H9 (cell line): ENCODE results near the gene CTCFL. TPM values are rescaled to one million over a fixed set of nuclear protein-coding genes. Genes with fewer than 3 reads are reported as not detected.
"Not testable (repeated sequence)": the region's sequence is repeated elsewhere in the genome, so short reads cannot be mapped to it uniquely, and the experiment has no call there.

ENCODE experiments used
- DNase-seq: peaks from one replicate; pipeline ENCODE4 v3.0.0-alpha.2; 2017
- H2AFZ ChIP-seq: one replicate; pipeline ENCODE4 v1.6.1; 2013; ENCODE audit warnings: mild to moderate bottlenecking, low read length, control low read depth, moderate library complexity
- H2AK5ac ChIP-seq: 2 replicates; pipeline ENCODE4 v1.6.1; 2013; ENCODE audit warnings: low read length, control low read depth, mixed read lengths; ENCODE audit not compliant: insufficient read length
- H2BK120ac ChIP-seq: one replicate; pipeline ENCODE4 v1.6.1; 2013; ENCODE audit warnings: low read depth, mild to moderate bottlenecking, low read length, control low read depth, inconsistent platforms; ENCODE audit not compliant: poor library complexity, severe bottlenecking
- H2BK12ac ChIP-seq: 2 replicates; pipeline ENCODE4 v1.6.1; 2013; ENCODE audit warnings: low read length, control low read depth, mixed read lengths, low read depth; ENCODE audit not compliant: insufficient read length
- H2BK15ac ChIP-seq: 2 replicates; pipeline ENCODE4 v1.6.1; 2013; ENCODE audit warnings: low read depth, low read length, control low read depth
- H2BK20ac ChIP-seq: one replicate; pipeline ENCODE4 v1.6.1; 2013; ENCODE audit warnings: low read depth, mild to moderate bottlenecking, low read length, control low read depth, inconsistent platforms; ENCODE audit not compliant: poor library complexity, severe bottlenecking
- H2BK5ac ChIP-seq: 2 replicates; pipeline ENCODE4 v1.6.1; 2013; ENCODE audit warnings: low read length, control low read depth, mixed read lengths; ENCODE audit not compliant: insufficient read length
- H3K14ac ChIP-seq: 2 replicates; pipeline ENCODE4 v1.6.1; 2013; ENCODE audit warnings: low read length, control low read depth; ENCODE audit not compliant: insufficient read depth
- H3K18ac ChIP-seq: 2 replicates; pipeline ENCODE4 v1.6.1; 2013; ENCODE audit warnings: low read depth, mild to moderate bottlenecking, mixed read lengths, low read length, control low read depth; ENCODE audit not compliant: insufficient read length
- H3K23ac ChIP-seq: 2 replicates; pipeline ENCODE4 v1.6.1; 2013; ENCODE audit warnings: low read length, control low read depth, mixed read lengths, low read depth; ENCODE audit not compliant: insufficient read length
- H3K23me2 ChIP-seq: 2 replicates; pipeline ENCODE4 v1.6.1; 2013; ENCODE audit warnings: low read depth, mild to moderate bottlenecking, mixed read lengths, low read length, control low read depth; ENCODE audit not compliant: insufficient read length, poor library complexity, severe bottlenecking
- H3K27ac ChIP-seq: 2 replicates; pipeline ENCODE4 v1.5.1; 2013; ENCODE audit warnings: low read length, control low read depth, mixed read lengths, low read depth; ENCODE audit not compliant: insufficient read length
- H3K27me3 ChIP-seq: 2 replicates; pipeline ENCODE4 v1.6.1; 2013; ENCODE audit warnings: low read length, control low read depth, inconsistent platforms; ENCODE audit not compliant: insufficient read depth
- H3K4ac ChIP-seq: 2 replicates; pipeline ENCODE4 v1.6.1; 2013; ENCODE audit warnings: low read depth, mild to moderate bottlenecking, control low read depth, inconsistent platforms, low read length, moderate library complexity
- H3K4me1 ChIP-seq: 2 replicates; pipeline ENCODE4 v1.6.1; 2013; ENCODE audit warnings: low read length, control low read depth, inconsistent platforms; ENCODE audit not compliant: insufficient read depth
- H3K4me2 ChIP-seq: 2 replicates; pipeline ENCODE4 v1.6.1; 2013; ENCODE audit warnings: low read length, control low read depth, mixed read lengths; ENCODE audit not compliant: insufficient read length, insufficient read depth
- H3K56ac ChIP-seq: 2 replicates; pipeline ENCODE4 v1.6.1; 2013; ENCODE audit warnings: low read depth, mild to moderate bottlenecking, mixed read lengths, low read length, control low read depth; ENCODE audit not compliant: insufficient read length
- H3K79me1 ChIP-seq: 2 replicates; pipeline ENCODE4 v1.6.1; 2013; ENCODE audit warnings: low read depth, mild to moderate bottlenecking, moderate library complexity, low read length, control low read depth, inconsistent platforms; ENCODE audit not compliant: insufficient read depth, poor library complexity, severe bottlenecking
- H3K79me2 ChIP-seq: 2 replicates; pipeline ENCODE4 v1.6.1; 2013; ENCODE audit warnings: low read length, control low read depth, inconsistent platforms; ENCODE audit not compliant: insufficient read depth
- H3K9ac ChIP-seq: 2 replicates; pipeline ENCODE4 v1.6.1; 2013; ENCODE audit warnings: low read length, control low read depth, mixed read lengths; ENCODE audit not compliant: insufficient read length; ENCODE audit errors: extremely low read depth
- H3K9me3 ChIP-seq: one replicate; pipeline ENCODE4 v1.6.1; 2013; ENCODE audit warnings: low read depth, low read length, inconsistent platforms; ENCODE audit not compliant: control insufficient read depth
- H3T11ph ChIP-seq: one replicate; pipeline ENCODE4 v1.6.1; 2013; ENCODE audit warnings: mild to moderate bottlenecking, low read length, control low read depth, inconsistent platforms
- H4K20me1 ChIP-seq: one replicate; pipeline ENCODE4 v1.6.1; 2013; ENCODE audit not compliant: control insufficient read depth, insufficient read length, insufficient read depth
- H4K5ac ChIP-seq: 2 replicates; pipeline ENCODE4 v1.6.1; 2013; ENCODE audit warnings: low read depth, mild to moderate bottlenecking, mixed read lengths, low read length, control low read depth; ENCODE audit not compliant: insufficient read length
- H4K8ac ChIP-seq: replicated peaks from 2 replicates; pipeline ENCODE4 v1.6.1; 2013; ENCODE audit warnings: low read length, control low read depth, mixed read lengths, low read depth; ENCODE audit not compliant: insufficient read length
- H4K91ac ChIP-seq: 2 replicates; pipeline ENCODE4 v1.6.1; 2013; ENCODE audit warnings: low read depth, mild to moderate bottlenecking, moderate library complexity, mixed read lengths, low read length, control low read depth; ENCODE audit not compliant: insufficient read length
- H3K27ac Mint-ChIP-seq, 3 experiments: 2 replicates in 2 of 3; 3 replicates in 1 of 3; pipeline ENCODE4 v1.8.0; 2020 to 2021; ENCODE audit warnings: mixed read lengths in 3 of 3, mild to moderate bottlenecking in 1 of 3, moderate library complexity in 1 of 3
- H3K27me3 Mint-ChIP-seq: 2 replicates; pipeline ENCODE4 v1.8.0; 2021; ENCODE audit warnings: low read depth, mild to moderate bottlenecking, moderate library complexity, mixed read lengths
- H3K36me3 Mint-ChIP-seq, 3 experiments: 2 replicates in 2 of 3; 3 replicates in 1 of 3; pipeline ENCODE4 v1.8.0; 2020 to 2021; ENCODE audit warnings: low read depth in 3 of 3, mixed read lengths in 3 of 3; ENCODE audit not compliant: insufficient read depth in 1 of 3
- H3K4me1 Mint-ChIP-seq, 2 experiments: 2 replicates each; pipeline ENCODE4 v1.8.0; 2020; ENCODE audit warnings: mixed read lengths in 2 of 2
- H3K4me3 Mint-ChIP-seq, 2 experiments: 2 replicates in 1 of 2; 3 replicates in 1 of 2; pipeline ENCODE4 v1.8.0; 2020 to 2021; ENCODE audit warnings: mild to moderate bottlenecking in 2 of 2, mixed read lengths in 2 of 2, moderate library complexity in 1 of 2
- H3K9me3 Mint-ChIP-seq, 2 experiments: 2 replicates in 1 of 2; 3 replicates in 1 of 2; pipeline ENCODE4 v1.8.0; 2020; ENCODE audit warnings: mild to moderate bottlenecking in 2 of 2, mixed read lengths in 2 of 2, moderate library complexity in 1 of 2
- CTCF ChIP-seq: fragments of 200-600 bp; sonication (generic); conservative IDR thresholded peaks from 3 replicates; pipeline ENCODE4 v1.8.0; 2021; ENCODE audit warnings: antibody characterized with exemption, mild to moderate bottlenecking
- WGBS: extraction: QIAGEN DNeasy Blood & Tissue Kit; methylation state at CpG from one replicate; pipeline ENCODE4 v1.1.7; 2013; ENCODE audit warnings: missing lambda C conversion rate, low lambda C conversion rate, mixed read lengths; ENCODE audit not compliant: insufficient read length; ENCODE audit errors: extremely low coverage; 5-methylcytosine and 5-hydroxymethylcytosine counted together
- total RNA-seq: library from RNA; stranded (reverse); gene quantifications from 2 replicates; pipeline ENCODE4 v1.2.1, GENCODE V29; 2021

CTCFL gene
- total RNA-seq, 1 experiment from 2014 or later, result 0.90 TPM

GRCh38 chr20:57473246-57474048 is 51.5 kb downstream of the CTCFL start:
- Histone ChIP-seq H4K5ac (no peak overlapping the region), H4K91ac (no peak overlapping the region), H4K20me1 (no peaks in the 10 kb centered on the region), H2BK20ac (no peak overlapping the region), H3K56ac (no peak overlapping the region), H2AFZ (no peak overlapping the region), H2BK5ac (no peak overlapping the region), H3K79me2 (no peaks in the 10 kb centered on the region), H3T11ph (no peak overlapping the region), H2BK12ac (no peak overlapping the region), H2BK15ac (no peak overlapping the region), H3K23me2 (no peaks in the 10 kb centered on the region), H3K9ac (no peak overlapping the region), H3K4me1 (peaks cover 4% of the 10 kb centered on the region; the same call in 1 of the 2 replicates), H3K27me3 (no peaks in the 10 kb centered on the region), H2AK5ac (no peak overlapping the region), H3K23ac (no peak overlapping the region), H3K4me2 (no peak overlapping the region), H2BK120ac (no peak overlapping the region), H4K8ac (no peak overlapping the region), H3K9me3 (no peaks in the 10 kb centered on the region), H3K4ac (no peak overlapping the region), H3K14ac (no peak overlapping the region; the same call in 1 of the 2 replicates), H3K79me1 (no peaks in the 10 kb centered on the region), H3K18ac (no peak overlapping the region), H3K27ac (no peak overlapping the region)
- WGBS, result no CpG with 5 or more reads among the region's 16 CpGs
- TF ChIP-seq CTCF, result peak; percentile 29; the same call in 1 of the 3 replicates
- no peak for DNase-seq
- peaks cover 39 to 49% of the 10 kb centered on the region in 2 experiments for H3K4me1 Mint-ChIP-seq
- H3K27me3 Mint-ChIP-seq, result peaks cover 2% of the 10 kb centered on the region
- 0 out of 5 replicates have a peak overlapping the region, but pooled peaks of 1 of the 2 experiments have one; percentile 16 for H3K4me3 Mint-ChIP-seq
- peaks cover 0 to 4% (median 0%) of the 10 kb centered on the region in 3 experiments; a peak in 2 of 7 replicates for H3K36me3 Mint-ChIP-seq
- H3K27ac Mint-ChIP-seq, result no peak overlapping the region; a peak in 1 of 7 replicates
- H3K9me3 Mint-ChIP-seq, result peaks cover 4% of the 10 kb centered on the region in 2 experiments; a peak in 2 of 5 replicates

GRCh38 chr20:57472474-57472873 is 52.5 kb downstream of the CTCFL start:
- H2BK12ac ChIP-seq, H3K9me3 Mint-ChIP-seq, H3K23me2 ChIP-seq, H2BK5ac ChIP-seq, H2BK15ac ChIP-seq, H3K4me2 ChIP-seq, H3K27ac Mint-ChIP-seq, H3T11ph ChIP-seq, H3K23ac ChIP-seq, H3K27ac ChIP-seq, H3K4me3 Mint-ChIP-seq, H3K14ac ChIP-seq, H4K91ac ChIP-seq, H4K8ac ChIP-seq, H2AK5ac ChIP-seq, DNase-seq, H3K9me3 ChIP-seq, H4K20me1 ChIP-seq, H3K4me1 ChIP-seq, H3K56ac ChIP-seq, H3K18ac ChIP-seq, H4K5ac ChIP-seq, H3K36me3 Mint-ChIP-seq, H2BK20ac ChIP-seq, H3K9ac ChIP-seq, H3K79me1 ChIP-seq, H2BK120ac ChIP-seq, H3K27me3 ChIP-seq, H3K79me2 ChIP-seq, H3K4ac ChIP-seq, H2AFZ ChIP-seq, H3K27me3 Mint-ChIP-seq: not testable (repeated sequence)
- WGBS, result no CpG with 5 or more reads among the region's 5 CpGs
- peaks cover 39 to 50% of the 10 kb centered on the region in 2 experiments for H3K4me1 Mint-ChIP-seq
